Measurements from ENCODE around the gene WDR18.

Gene WDR18

DNA sequence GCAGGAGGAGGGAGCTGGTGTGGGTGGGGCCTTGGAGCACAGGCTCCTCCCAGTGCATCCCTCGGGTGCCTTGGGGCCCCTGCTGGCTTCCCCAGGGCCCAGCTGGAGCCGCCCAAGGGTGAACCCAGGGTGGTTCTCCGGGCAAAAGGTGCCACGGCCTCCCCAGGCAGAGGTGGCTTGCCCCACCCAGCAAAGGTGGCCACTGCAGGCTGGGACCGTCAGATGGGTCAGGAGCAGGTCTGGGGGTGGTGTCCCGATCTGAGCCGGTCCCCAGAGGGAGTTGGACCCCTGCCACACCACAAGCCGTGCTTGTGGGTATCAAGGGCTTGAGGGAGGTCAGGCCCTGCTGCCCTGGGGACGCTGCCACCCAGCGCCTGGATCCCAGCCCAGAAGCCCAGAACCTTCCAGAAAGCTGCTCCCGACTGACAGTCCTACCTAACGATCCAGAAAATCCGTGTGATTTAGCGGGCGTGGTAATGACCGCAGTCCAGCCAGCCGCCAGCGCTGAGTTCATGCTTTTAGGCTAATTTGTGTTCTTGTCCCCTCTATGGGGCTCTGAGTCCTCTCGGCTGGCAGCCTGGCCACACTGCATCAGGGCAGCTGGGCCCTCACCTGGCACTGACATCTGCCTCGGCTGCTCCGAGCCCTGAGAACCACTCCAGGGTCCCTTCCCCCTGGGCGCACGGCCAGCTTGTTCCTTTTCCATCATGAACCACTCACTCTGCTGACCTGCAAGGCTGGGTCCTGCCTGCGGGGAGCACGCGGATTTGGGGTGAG is 11.1 kb downstream of the WDR18 start:
- no peak overlapping the region for H3K4me3 ChIP-seq (ENCODE audit: low read depth, low read length)
- TF ChIP-seq, protein P1, sequence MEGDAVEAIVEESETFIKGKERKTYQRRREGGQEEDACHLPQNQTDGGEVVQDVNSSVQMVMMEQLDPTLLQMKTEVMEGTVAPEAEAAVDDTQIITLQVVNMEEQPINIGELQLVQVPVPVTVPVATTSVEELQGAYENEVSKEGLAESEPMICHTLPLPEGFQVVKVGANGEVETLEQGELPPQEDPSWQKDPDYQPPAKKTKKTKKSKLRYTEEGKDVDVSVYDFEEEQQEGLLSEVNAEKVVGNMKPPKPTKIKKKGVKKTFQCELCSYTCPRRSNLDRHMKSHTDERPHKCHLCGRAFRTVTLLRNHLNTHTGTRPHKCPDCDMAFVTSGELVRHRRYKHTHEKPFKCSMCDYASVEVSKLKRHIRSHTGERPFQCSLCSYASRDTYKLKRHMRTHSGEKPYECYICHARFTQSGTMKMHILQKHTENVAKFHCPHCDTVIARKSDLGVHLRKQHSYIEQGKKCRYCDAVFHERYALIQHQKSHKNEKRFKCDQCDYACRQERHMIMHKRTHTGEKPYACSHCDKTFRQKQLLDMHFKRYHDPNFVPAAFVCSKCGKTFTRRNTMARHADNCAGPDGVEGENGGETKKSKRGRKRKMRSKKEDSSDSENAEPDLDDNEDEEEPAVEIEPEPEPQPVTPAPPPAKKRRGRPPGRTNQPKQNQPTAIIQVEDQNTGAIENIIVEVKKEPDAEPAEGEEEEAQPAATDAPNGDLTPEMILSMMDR (IDR thresholded peaks at IDR 0.05; ENCODE audit: low read depth, low read length) = no peak

DNA sequence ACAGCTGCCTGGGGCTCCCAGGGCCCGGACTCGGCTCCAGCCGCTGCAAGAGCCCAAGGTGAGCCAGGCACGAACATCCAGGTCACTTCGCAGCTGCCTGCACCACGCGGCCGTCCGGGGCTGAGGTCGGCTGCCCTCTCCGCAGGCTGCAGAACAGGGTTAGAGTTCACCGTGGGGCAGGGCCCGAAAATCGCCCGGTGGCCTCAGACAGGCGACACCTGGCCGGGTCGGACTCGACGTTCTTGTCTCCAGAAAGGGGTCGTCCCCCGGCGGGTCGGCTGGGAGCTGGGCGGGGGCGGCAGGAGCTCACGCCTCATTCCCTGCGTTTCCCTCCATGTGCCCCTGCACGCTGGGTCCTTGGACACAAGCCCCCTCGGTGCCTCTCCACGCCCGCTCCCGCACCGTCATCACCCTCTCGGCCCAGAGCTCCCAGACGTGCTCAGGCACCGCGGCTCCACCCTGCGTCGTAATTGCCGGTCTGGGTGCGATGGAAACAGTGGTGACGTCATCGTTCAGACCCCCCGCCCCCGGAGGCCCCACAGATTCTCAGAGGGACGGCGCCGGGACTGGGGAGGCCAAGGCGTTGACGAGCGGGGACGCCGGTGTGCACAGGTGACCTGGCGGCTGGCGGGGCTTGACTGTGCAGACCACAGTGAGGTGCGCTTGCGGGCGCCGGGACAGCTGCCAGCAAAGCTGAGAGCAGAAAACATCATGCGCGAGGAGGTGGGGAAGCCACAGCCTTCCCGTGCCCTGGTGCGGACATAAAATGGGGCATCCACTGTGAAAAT is 12.1 kb downstream of the WDR18 start:
- TF ChIP-seq, protein P1 (IDR thresholded peaks at IDR 0.05; ENCODE audit: low read depth, low read length) = no peak
- no peak overlapping the region for H3K4me3 ChIP-seq (ENCODE audit: low read depth, low read length)

DNA sequence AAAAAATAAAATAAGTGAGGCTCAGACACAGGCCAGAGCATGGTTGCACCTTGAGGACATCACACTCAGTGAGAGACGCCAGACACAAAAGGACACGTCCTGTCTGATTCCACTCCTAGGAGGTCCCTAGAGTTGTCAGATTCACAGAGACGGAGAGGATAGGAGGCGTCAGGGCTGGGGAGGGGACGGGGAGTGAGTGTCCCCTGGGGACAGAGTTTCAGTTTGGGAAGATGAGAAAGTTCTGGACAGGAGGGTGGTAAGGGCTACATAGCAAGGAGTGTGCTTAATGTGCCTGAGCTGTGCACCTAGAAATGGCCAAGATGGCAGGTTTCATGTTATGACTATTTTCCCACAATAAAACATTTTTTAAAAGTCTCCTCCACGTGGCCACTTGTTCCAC is 13.9 kb downstream of the WDR18 start:
- no peak overlapping the region for H3K4me3 ChIP-seq (ENCODE audit: low read depth, low read length)
- TF ChIP-seq, protein P1 (IDR thresholded peaks at IDR 0.05; ENCODE audit: low read depth, low read length) = no peak

DNA sequence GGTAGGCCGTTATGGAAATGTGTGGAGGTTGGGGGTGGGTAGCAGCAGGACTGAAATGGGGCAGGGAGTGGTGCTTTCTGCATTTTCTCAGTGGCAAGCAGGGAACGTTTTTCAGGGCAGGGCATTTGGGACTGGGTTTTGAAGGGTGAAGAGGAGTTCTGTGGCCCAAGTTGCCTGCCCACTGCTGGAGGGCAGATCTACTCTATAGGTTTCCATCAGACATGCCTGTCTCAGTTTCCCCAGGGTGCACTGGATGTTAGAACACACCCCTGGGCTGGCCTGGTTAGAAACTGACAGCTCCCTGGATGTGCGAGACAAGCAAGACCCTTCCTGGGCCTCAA is 15.2 kb downstream of the WDR18 start:
- TF ChIP-seq, protein P1 (IDR thresholded peaks at IDR 0.05; ENCODE audit: low read depth, low read length) = no peak
- no peak overlapping the region for H3K4me3 ChIP-seq (ENCODE audit: low read depth, low read length)

DNA sequence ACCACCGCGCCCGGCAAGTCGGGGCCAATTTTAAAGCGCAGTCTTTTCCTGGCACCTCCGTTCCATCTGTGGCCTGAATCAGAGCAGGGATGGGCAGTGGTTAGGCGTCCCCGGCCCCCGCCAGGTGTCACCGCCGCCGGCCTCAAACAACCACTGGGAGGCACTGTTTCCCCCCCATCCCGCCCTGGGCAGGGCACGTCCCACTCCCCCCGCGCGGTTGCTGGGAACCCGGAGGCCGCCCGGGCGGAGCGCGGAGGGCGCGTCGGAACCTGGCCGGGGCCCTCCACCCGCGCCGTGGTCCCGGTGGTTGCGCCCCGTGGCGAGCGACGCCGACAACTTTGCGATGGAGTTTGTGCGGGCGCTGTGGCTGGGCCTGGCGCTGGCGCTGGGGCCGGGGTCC is 15.9 kb downstream of the WDR18 start, which contains the start of gene GRIN3B:
Gene GRIN3B (plus strand): TSS at position 325 of the 400 bp plus-strand sequence. CDS start 19 bp downstream, at position 344.
- TF ChIP-seq, protein P1 (IDR thresholded peaks at IDR 0.05; ENCODE audit: low read depth, low read length) = peak; percentile 49
- peak within 1 kb of the TSS; percentile 33 for H3K4me3 ChIP-seq (ENCODE audit: low read depth, low read length)

DNA sequence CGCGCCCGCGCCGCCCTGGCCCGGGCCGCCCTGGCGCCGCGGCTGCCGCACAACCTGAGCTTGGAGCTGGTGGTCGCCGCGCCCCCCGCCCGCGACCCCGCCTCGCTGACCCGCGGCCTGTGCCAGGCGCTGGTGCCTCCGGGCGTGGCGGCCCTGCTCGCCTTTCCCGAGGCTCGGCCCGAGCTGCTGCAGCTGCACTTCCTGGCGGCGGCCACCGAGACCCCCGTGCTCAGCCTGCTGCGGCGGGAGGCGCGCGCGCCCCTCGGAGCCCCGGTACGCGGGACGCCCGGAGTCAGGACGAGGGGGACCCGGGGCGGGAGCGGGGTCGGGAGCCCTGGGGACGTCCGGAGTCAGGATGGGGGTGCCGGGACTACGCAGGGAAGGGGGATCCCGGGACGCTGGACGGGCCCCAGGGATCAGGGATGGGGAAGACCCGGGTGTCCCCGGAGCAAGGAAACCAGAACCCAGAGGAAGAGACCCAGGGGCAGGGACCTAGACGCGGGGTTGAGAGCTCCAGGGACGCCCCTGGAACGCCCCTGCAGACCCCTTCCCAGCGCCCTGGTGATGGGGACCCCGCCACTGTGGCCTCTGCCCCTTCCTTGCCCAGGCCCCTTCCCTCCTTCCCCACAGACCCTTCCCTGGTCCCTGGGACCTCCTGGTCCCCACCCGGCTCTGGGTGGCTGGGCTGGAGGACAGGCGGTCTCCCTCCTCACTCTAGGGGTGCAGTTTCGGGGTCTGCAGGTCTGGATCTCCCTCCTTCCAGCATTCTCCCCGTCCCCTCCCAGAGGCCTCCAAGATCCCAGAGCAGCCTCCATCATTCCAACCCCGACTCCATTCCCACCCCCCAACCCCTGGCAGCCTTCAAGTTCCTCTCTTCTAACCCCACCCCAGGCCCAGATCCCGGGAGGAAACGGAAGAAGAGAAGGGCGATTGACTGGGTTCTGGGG is 16.7 kb downstream of the WDR18 start:
- peak overlapping the region; percentile 33 for H3K4me3 ChIP-seq (ENCODE audit: low read depth, low read length)
- TF ChIP-seq, protein P1 (IDR thresholded peaks at IDR 0.05; ENCODE audit: low read depth, low read length) = no peak

All from WI38 (cell line).